Hepatocyte (in vitro differentiated cells): ENCODE results near the gene ARHGEF18. TPM values are rescaled to one million over a fixed set of nuclear protein-coding genes. Genes with fewer than 3 reads are reported as not detected.

Source experiments
- DNase-seq: peaks from one replicate; pipeline ENCODE4 v3.0.0-alpha.2; 2016; ENCODE audit warnings: low spot score
- H2AFZ ChIP-seq: fragments of 200-600 bp; sonication (generic); 2 replicates; pipeline ENCODE4 v1.6.0; 2016; ENCODE audit warnings: antibody characterized with exemption, mild to moderate bottlenecking
- H3K27ac ChIP-seq: fragments of 200-600 bp; sonication (generic); 2 replicates; pipeline ENCODE4 v1.5.1; 2016; ENCODE audit warnings: mild to moderate bottlenecking
- H3K27me3 ChIP-seq: fragments of 200-600 bp; sonication (generic); 2 replicates; pipeline ENCODE4 v1.6.1; 2016
- H3K36me3 ChIP-seq: fragments of 200-600 bp; sonication (generic); replicated peaks from 2 replicates; pipeline ENCODE4 v1.5.1; 2016; ENCODE audit warnings: low read depth; ENCODE audit not compliant: insufficient read depth
- H3K4me1 ChIP-seq: fragments of 200-600 bp; sonication (generic); 2 replicates; pipeline ENCODE4 v1.5.1; 2016; ENCODE audit warnings: mild to moderate bottlenecking, moderate library complexity; ENCODE audit not compliant: insufficient read depth
- H3K4me2 ChIP-seq: fragments of 200-600 bp; sonication (generic); 2 replicates; pipeline ENCODE4 v1.6.0; 2016
- H3K4me3 ChIP-seq: fragments of 200-600 bp; sonication (generic); 2 replicates; pipeline ENCODE4 v1.5.1; 2016; ENCODE audit warnings: mild to moderate bottlenecking
- H3K79me2 ChIP-seq: fragments of 200-600 bp; sonication (generic); 2 replicates; pipeline ENCODE4 v1.6.0; 2017; ENCODE audit warnings: mild to moderate bottlenecking
- H3K9me2 ChIP-seq: fragments of 200-600 bp; sonication (generic); replicated peaks from 2 replicates; pipeline ENCODE4 v1.6.0; 2017; ENCODE audit warnings: mild to moderate bottlenecking; ENCODE audit not compliant: insufficient read depth
- H3K9me3 ChIP-seq: fragments of 200-600 bp; sonication (generic); 2 replicates; pipeline ENCODE4 v1.5.1; 2016; ENCODE audit warnings: low read depth, mild to moderate bottlenecking
- H4K20me1 ChIP-seq: fragments of 200-600 bp; sonication (generic); 2 replicates; pipeline ENCODE4 v1.6.0; 2016; ENCODE audit warnings: mild to moderate bottlenecking; ENCODE audit not compliant: insufficient read depth, poor library complexity, severe bottlenecking
- CTCF ChIP-seq: fragments of 200-600 bp; sonication (generic); IDR thresholded peaks from 2 replicates; pipeline ENCODE4 v1.5.1; 2016; ENCODE audit warnings: antibody characterized with exemption, mild to moderate bottlenecking; ENCODE audit not compliant: poor library complexity
- EZH2 ChIP-seq: fragments of 200-600 bp; sonication (generic); IDR thresholded peaks from 2 replicates; pipeline ENCODE4 v1.6.1; 2016; ENCODE audit warnings: antibody characterized with exemption, mild to moderate bottlenecking, borderline replicate concordance
- EZH2phosphoT487 ChIP-seq: fragments of 200-600 bp; sonication (generic); IDR thresholded peaks from one replicate; pipeline ENCODE4 v1.6.1; 2018; ENCODE audit warnings: antibody characterized with exemption, mild to moderate bottlenecking, low read depth, moderate library complexity; ENCODE audit not compliant: unreplicated experiment, severe bottlenecking
- WGBS: methylation state at CpG from one replicate; pipeline ENCODE4 v1.1.6; 2016; ENCODE audit warnings: low lambda C conversion rate; ENCODE audit errors: missing lambda C conversion rate; 5-methylcytosine and 5-hydroxymethylcytosine counted together
- polyA plus RNA-seq: library from polyadenylated mRNA; unstranded; fragments of >200 nt; fragmentation: Nextera tagmentation; extraction: Ambion mirVana; gene quantifications from 2 replicates; pipeline ENCODE4 v1.2.1, GENCODE V29; 2016
- total RNA-seq: library from RNA; depleted of rRNA; stranded (reverse); fragments of >200 nt; gene quantifications from 2 replicates; pipeline ENCODE4 v1.2.3, GENCODE V29; 2014

The ARHGEF18 gene
- total RNA-seq (43.0 and 50.3 TPM in 2 replicates), polyA plus RNA-seq (35.9 and 36.7 TPM in 2 replicates)

- H4K20me1 ChIP-seq: no peaks in the 10 kb centered on the region
- no peak within 1 kb of the TSS for H3K27ac ChIP-seq
- H3K36me3 ChIP-seq: no peaks in the 10 kb centered on the region
- H3K9me2 ChIP-seq: no peaks in the 10 kb centered on the region
- H3K79me2 ChIP-seq: no peaks in the 10 kb centered on the region
- no peaks in the 10 kb centered on the region for H3K9me3 ChIP-seq
- no peak for DNase-seq
- no peak within 1 kb of the TSS for H3K4me3 ChIP-seq
- 91% methylated on average over 13 of the region's 13 CpGs for WGBS
- no peak within 1 kb of the TSS for H2AFZ ChIP-seq
- no peaks in the 10 kb centered on the region for H3K27me3 ChIP-seq
- H3K4me1 ChIP-seq: no peaks in the 10 kb centered on the region
- TF ChIP-seq EZH2 (no peak), CTCF (no peak), EZH2phosphoT487 (no peak)
- no peak within 1 kb of the TSS for H3K4me2 ChIP-seq
Observed at GRCh38 chr19:7348587-7349230, at the start of gene ARHGEF18. ARHGEF18 (plus strand) TSS chr19:7348937; CDS start chr19:7362891, 13,954 bp downstream.

DNA sequence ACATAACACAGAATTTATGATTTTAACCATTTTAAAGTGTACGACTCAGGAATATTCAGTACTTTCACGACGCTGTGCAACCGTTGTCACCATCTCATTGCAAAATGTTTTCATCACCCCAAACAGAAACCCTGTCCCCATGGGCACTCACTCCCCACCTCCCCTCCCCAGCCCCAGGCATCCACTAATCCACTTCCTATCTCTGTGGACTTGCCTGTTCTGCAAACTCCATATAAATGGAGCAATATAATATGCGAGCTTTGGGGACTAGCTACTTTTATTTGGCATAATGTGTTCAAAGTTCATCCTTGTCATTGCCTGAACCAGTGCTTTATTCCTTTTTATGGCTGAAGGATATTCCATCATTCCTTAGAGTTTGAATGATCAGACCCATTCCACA, 47.2 kb upstream of the ARHGEF18 start:
- Histone ChIP-seq H3K27ac (no peak overlapping the region), H2AFZ (no peak overlapping the region), H3K4me1 (no peaks in the 10 kb centered on the region), H3K4me2 (no peak overlapping the region), H3K4me3 (no peak overlapping the region), H3K9me2 (no peaks in the 10 kb centered on the region), H3K27me3 (no peaks in the 10 kb centered on the region), H3K36me3 (no peaks in the 10 kb centered on the region), H3K79me2 (no peaks in the 10 kb centered on the region), H4K20me1 (no peaks in the 10 kb centered on the region), H3K9me3 (no peaks in the 10 kb centered on the region)
- 81% methylated on average over 5 of the region's 5 CpGs for WGBS
- DNase-seq: no peak
- TF ChIP-seq CTCF (no peak), EZH2phosphoT487 (no peak), EZH2 (no peak)

- 91% methylated on average over 4 of the region's 4 CpGs for whole genome bisulfite sequencing
- H3K9me3 ChIP-seq: no peaks in the 10 kb centered on the region
- no peak overlapping the region for H3K4me3 ChIP-seq
- H3K9me2 ChIP-seq: no peaks in the 10 kb centered on the region
- no peaks in the 10 kb centered on the region for H4K20me1 ChIP-seq
- H3K36me3 ChIP-seq: no peaks in the 10 kb centered on the region
- no peaks in the 10 kb centered on the region for H3K79me2 ChIP-seq
- DNase-seq: no peak
- H3K4me2 ChIP-seq: no peak overlapping the region
- no peak overlapping the region for H2AFZ ChIP-seq
- H3K27me3 ChIP-seq: no peaks in the 10 kb centered on the region
- TF ChIP-seq EZH2 (no peak), CTCF (no peak), EZH2phosphoT487 (no peak)
- H3K27ac ChIP-seq: no peak overlapping the region
- no peaks in the 10 kb centered on the region for H3K4me1 ChIP-seq
Observed at GRCh38 chr19:7303470-7303869, 45.3 kb upstream of the ARHGEF18 start.

GRCh38 chr19:7304200-7304599, 44.5 kb upstream of the ARHGEF18 start:
- Histone ChIP-seq H3K4me1 (no peaks in the 10 kb centered on the region), H3K36me3 (no peaks in the 10 kb centered on the region), H3K4me3 (no peak overlapping the region), H3K27ac (no peak overlapping the region), H3K27me3 (no peaks in the 10 kb centered on the region), H2AFZ (no peak overlapping the region), H3K79me2 (no peaks in the 10 kb centered on the region), H4K20me1 (no peaks in the 10 kb centered on the region), H3K9me3 (no peaks in the 10 kb centered on the region), H3K4me2 (no peak overlapping the region), H3K9me2 (no peaks in the 10 kb centered on the region)
- DNase-seq: no peak
- TF ChIP-seq CTCF (no peak), EZH2 (no peak), EZH2phosphoT487 (no peak)
- WGBS: 78% methylated on average over 9 of the region's 9 CpGs
